Lung (tissue), 12 donors: ENCODE results near the gene POLR3K. TPM values are rescaled to one million over a fixed set of nuclear protein-coding genes. Genes with fewer than 3 reads are reported as not detected.

Experiments used
- ATAC-seq: fragments of 200-7000 bp; cut with Tn5 transposase; one replicate; pipeline ENCODE4 v1.9.1; 2020; ENCODE audit warnings: moderate number of reproducible peaks; ENCODE audit not compliant: insufficient read depth, low FRiP score
- DNase-seq, 3 donors: peaks; one replicate each; pipeline ENCODE4 v3.0.0-alpha.2; 2013 to 2017
- H3K27ac ChIP-seq, 2 donors: one replicate each; pipeline ENCODE4 v1.5.1; 2013; ENCODE audit warnings: mild to moderate bottlenecking in 2 of 2, moderate library complexity in 2 of 2, control low read depth in 1 of 2, inconsistent platforms in 1 of 2, low read depth in 1 of 2, low read length in 1 of 2
- H3K27me3 ChIP-seq, 3 donors: one replicate each; pipeline ENCODE4 v1.5.1; 2013; ENCODE audit warnings: low read length in 2 of 3; ENCODE audit not compliant: control insufficient read depth in 3 of 3, insufficient read depth in 3 of 3
- H3K36me3 ChIP-seq, 4 donors: one replicate each; pipeline ENCODE4 v1.5.1; 2013; ENCODE audit warnings: low read length in 4 of 4, mild to moderate bottlenecking in 1 of 4, moderate library complexity in 1 of 4; ENCODE audit not compliant: control insufficient read depth in 4 of 4, insufficient read depth in 4 of 4
- H3K4me1 ChIP-seq, 5 donors: one replicate each; pipeline ENCODE4 v1.5.1; 2013; ENCODE audit warnings: low read length in 5 of 5, mild to moderate bottlenecking in 2 of 5, moderate library complexity in 1 of 5; ENCODE audit not compliant: control insufficient read depth in 5 of 5, insufficient read depth in 5 of 5
- H3K4me3 ChIP-seq: one replicate; pipeline ENCODE4 v1.5.1; 2013; ENCODE audit warnings: mild to moderate bottlenecking, control low read depth, moderate library complexity
- H3K9ac ChIP-seq, 2 donors: one replicate each; pipeline ENCODE4 v1.5.1; 2013; ENCODE audit warnings: low read length in 2 of 2, control low read depth in 1 of 2; ENCODE audit not compliant: insufficient read depth in 1 of 2
- H3K9me3 ChIP-seq, 4 donors: one replicate each; pipeline ENCODE4 v1.5.1; 2013; ENCODE audit warnings: low read length in 3 of 4, mild to moderate bottlenecking in 1 of 4, moderate library complexity in 1 of 4; ENCODE audit not compliant: control insufficient read depth in 4 of 4, insufficient read depth in 3 of 4
- CTCF ChIP-seq: IDR thresholded peaks from 2 replicates; pipeline ENCODE4 v1.5.1; 2012; ENCODE audit warnings: mild to moderate bottlenecking; ENCODE audit errors: control extremely low read depth, extremely low read depth
- WGBS, 2 donors: extraction: QIAGEN DNeasy Blood & Tissue Kit; methylation state at CpG; one replicate each; pipeline ENCODE4 v1.1.7; 2013; 5-methylcytosine and 5-hydroxymethylcytosine counted together
- polyA plus RNA-seq, 2 donors: library from polyadenylated mRNA; stranded (reverse); fragments of 200-250 nt; gene quantifications; one replicate each; pipeline ENCODE4 v1.2.1, GENCODE V29; 2013
- total RNA-seq, 2 donors: library from RNA; depleted of rRNA in 1 of 2; stranded (reverse); fragments of >200 nt in 1 of 2; gene quantifications; one replicate each; pipeline ENCODE4 v1.2.1, GENCODE V29; 2014 to 2021
- donor health status: control.
- donor health status: control.
- donor health status: Bipolar disorder and iron deficiency.
- donor health status: healthy.
- donor health status: DM: yes; HTN: yes; CAD: no.

POLR3K gene
- total and polyA plus RNA-seq, 4 donors: 4.8 to 15.7 (median 12.0) TPM

GRCh38 chr16:92431-93339, 39.3 kb upstream of the POLR3K start:
- Histone ChIP-seq H3K27me3 (no peaks in the 10 kb centered on the region), H3K4me3 (no peak overlapping the region), H3K9ac (no peak overlapping the region), H3K4me1 (peaks cover 0 to 4% (median 0%) of the 10 kb centered on the region in 5 donors), H3K27ac (no peak overlapping the region), H3K36me3 (peaks cover 0 to 44% (median 25%) of the 10 kb centered on the region in 4 donors), H3K9me3 (no peaks in the 10 kb centered on the region)
- ATAC-seq (no peak), DNase-seq (no peak)
- WGBS, 2 donors: 83 to 90% methylated on average over 15 of the region's 15 CpGs
- TF ChIP-seq CTCF: no peak

- H3K4me3 ChIP-seq: no peak overlapping the region
- H3K36me3 ChIP-seq: peaks cover 0 to 49% (median 30%) of the 10 kb centered on the region in 4 donors
- H3K27me3 ChIP-seq: no peaks in the 10 kb centered on the region
- TF ChIP-seq CTCF: no peak
- DNase-seq (peak; percentile 56 to 83 (median 58)), ATAC-seq (no peak)
- peaks cover 0 to 4% (median 0%) of the 10 kb centered on the region in 5 donors for H3K4me1 ChIP-seq
- WGBS, 2 donors: 53 to 60% methylated on average over 9 of the region's 9 CpGs
- H3K9me3 ChIP-seq: no peaks in the 10 kb centered on the region
- H3K9ac ChIP-seq: no peak overlapping the region
- H3K27ac ChIP-seq: no peak overlapping the region
Observed at GRCh38 chr16:91484-91883, 38.1 kb upstream of the POLR3K start.

- 94 to 96% methylated on average over 29 to 30 of the region's 30 CpGs for WGBS, 2 donors
- no peak for TF ChIP-seq CTCF
- H3K27ac ChIP-seq: no peak overlapping the region
- H3K4me3 ChIP-seq: no peak overlapping the region
- peaks cover 0 to 52% (median 28%) of the 10 kb centered on the region in 4 donors for H3K36me3 ChIP-seq
- DNase-seq (no peak), ATAC-seq (no peak)
- H3K27me3 ChIP-seq: no peaks in the 10 kb centered on the region
- no peaks in the 10 kb centered on the region for H3K9me3 ChIP-seq
- peaks cover 0 to 10% (median 0%) of the 10 kb centered on the region in 5 donors for H3K4me1 ChIP-seq
- no peak overlapping the region for H3K9ac ChIP-seq
Observed at GRCh38 chr16:89391-90302, 36.2 kb upstream of the POLR3K start.
